CD4-positive, alpha-beta T cell treated with Interferon gamma for 1 hour (primary cell): Measurements from ENCODE around the gene DUXB.

Experiments used
- DNase-seq: peaks from one replicate; pipeline ENCODE4 v3.0.0-alpha.2; 2020

The DUXB gene

DNA sequence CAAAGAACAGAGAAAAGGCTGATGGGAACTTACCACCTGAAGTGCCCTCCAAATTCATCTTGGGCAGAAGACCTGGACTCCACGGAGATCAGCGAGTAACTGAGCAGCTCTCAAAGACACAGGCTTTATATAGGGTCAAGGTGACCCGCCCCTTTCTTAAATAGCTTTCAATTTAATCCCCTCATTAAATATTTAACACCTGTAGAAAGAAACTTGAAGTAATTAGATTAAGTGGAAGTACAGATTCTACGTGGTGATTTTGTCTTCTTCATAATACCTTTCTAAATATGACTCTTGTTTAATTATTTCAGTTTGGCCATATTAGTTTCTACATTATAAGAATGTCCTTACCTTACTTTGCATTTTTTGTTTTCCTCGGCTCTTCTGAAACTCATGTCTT is at the start of gene DUXB:
Gene DUXB (minus strand): TSS at position 101 of the 400 bp plus-strand sequence. CDS start 43 bp downstream, at position 58.
- DNase-seq = no peak

DNA sequence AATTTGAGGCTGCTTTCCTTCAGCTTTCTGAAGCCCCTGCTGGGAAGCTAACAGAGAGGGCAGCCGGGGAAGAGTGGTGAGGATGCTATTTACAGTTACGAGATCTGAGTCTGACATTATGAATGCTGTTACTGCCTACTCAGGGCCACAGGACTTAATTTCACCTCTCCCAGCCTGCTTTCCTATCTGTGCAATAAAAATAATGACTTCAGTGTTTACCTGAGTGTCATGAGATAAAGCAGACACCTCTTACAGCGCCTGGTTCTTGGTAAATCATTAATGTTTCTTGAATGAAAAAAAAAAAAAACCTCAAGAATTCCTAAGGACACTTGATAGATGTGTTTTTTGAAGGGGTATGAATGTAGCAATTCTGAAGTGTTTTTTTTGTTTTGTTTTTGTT is 49.3 kb upstream of the DUXB start:
- no peak for DNase-seq

DNA sequence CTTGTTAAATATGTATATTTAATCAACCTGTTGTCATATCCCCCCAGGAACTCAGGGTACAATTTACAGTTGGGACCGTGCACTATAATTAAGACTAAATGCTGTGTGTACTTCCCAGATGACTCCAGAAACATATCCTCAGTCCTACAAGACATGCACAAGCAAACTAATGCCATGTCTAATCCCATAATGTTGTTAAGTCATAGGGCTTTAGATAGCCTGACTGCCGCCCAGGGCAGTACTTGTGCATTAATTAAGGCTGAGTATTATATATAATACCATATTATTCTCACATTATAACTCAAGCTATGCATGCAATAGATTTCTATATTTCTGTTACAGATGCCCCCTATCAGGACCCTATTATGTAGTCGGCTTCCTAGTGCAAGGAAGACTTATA is 45.1 kb upstream of the DUXB start:
- DNase-seq = no peak

GRCh38 chr16:75745823-75746222 is 44.6 kb upstream of the DUXB start:
- DNase-seq = no peak

GRCh38 chr16:75745242-75745641 is 44.0 kb upstream of the DUXB start:
- DNase-seq = no peak

GRCh38 chr16:75742424-75743047 is 41.3 kb upstream of the DUXB start:
- DNase-seq = no peak

GRCh38 chr16:75733305-75734211 is 32.3 kb upstream of the DUXB start:
- no peak for DNase-seq

DNA sequence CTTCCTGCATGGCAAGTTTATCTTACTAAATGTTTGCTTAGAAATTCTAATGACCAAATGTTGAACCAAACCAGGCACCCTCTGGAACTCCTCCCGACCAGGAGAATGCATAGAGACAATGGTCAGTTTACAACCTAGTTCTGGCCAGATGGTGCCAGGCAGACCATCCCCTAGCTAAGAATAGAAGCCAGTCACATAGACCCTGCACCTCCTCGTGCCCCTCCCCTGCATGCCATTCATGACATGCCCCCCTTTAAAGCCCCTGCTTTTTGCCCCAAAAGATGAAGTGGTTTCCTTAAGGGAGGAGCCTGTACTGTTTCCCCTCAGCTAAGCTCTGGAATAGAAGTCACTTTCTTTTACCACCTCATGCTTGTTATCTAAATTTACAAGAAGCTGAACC is 31.6 kb upstream of the DUXB start:
- no peak for DNase-seq

DNA sequence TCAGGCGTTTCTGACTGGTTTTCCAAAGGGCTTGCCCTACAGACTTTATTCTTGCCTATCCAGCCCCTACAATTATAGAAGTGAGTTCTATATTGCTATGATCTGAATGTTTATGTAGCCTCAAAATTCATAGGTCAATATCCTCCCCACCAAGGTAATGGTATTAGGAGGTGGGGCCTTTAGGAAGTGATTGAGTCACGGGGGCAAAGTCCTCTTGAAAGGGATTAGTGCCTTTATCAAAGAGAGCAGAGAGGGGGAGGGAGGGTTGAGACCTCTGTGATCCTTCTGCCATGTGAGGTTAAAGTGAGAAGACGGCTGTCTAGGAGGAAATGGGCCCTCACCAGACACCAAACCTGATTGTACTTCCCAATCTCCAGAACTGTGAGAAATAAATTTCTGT is 26.0 kb upstream of the DUXB start:
- no peak for DNase-seq

- DNase-seq = no peak
These were observed 25.1 kb upstream of the DUXB start, which contains the start of gene CPHXL for GRCh38 chr16:75726390-75726789. Gene CPHXL, minus strand, starts transcription at chr16:75726490. Its CDS starts 48 bp downstream, at chr16:75726442.

GRCh38 chr16:75718452-75718851 is 17.2 kb upstream of the DUXB start:
- no peak for DNase-seq

DNA sequence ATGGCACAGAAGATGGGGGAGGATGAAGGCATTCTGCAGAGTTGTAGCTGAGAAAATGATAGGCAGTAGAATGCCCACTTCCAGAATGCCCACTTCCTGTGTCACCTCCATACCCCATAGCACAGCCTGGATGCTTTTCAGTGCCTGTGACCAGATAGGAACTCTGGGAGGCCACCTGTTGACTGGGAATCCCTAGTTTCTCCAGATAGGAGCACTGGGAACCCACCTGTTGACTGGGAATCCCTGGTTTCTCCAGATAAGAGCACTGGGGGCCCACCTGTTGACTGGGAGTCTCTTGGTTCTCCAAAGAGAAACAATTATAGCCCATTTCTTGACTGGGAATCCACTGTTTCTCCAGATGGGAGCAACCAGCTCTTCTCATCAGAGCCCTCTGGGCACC is 13.4 kb upstream of the DUXB start:
- no peak for DNase-seq

DNA sequence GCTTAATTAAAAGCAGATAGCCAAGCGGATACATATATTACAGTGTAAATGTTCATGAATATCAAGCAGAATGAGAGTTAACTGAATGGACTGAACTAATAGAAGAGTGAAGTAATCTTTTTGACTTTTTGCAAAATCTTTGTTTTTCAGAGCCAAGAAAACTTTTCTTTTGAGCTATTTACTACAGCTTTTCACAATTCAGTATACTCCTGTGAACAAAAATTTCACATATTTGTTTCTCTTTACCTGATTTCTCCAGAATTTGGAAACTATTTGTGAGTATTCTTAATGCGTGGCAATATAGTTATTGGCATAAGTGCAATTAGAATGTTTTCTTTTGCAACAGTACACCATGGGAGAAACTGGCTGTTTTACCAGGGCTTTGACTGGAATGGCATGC is 9.1 kb upstream of the DUXB start:
- DNase-seq = no peak

- DNase-seq = no peak
These were observed 2.0 kb upstream of the DUXB start for GRCh38 chr16:75703306-75703705.

GRCh38 chr16:75702242-75702641 is 981 bp upstream of the DUXB start:
- DNase-seq = no peak

DNA sequence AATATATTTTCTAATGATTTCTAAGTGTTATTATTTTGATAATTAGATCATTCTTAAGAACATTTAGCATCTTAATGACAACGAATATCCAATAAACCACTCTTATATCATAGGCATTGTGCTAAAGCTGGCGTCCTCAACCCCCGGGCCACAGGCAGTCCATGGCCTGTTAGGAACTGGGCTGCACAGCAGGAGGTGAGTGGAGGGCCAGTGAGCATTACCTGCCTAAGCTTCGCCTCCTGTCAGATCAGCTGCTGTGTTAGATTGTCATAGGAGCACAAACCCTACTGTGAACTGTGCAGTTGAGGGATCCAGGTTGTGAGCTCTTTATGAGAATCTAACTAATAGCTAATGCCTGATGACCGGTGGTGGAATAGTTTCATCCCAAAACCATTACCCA is 3.7 kb downstream of the DUXB start:
- DNase-seq = no peak

GRCh38 chr16:75695708-75696107 is 5.6 kb downstream of the DUXB start:
- DNase-seq = no peak

DNA sequence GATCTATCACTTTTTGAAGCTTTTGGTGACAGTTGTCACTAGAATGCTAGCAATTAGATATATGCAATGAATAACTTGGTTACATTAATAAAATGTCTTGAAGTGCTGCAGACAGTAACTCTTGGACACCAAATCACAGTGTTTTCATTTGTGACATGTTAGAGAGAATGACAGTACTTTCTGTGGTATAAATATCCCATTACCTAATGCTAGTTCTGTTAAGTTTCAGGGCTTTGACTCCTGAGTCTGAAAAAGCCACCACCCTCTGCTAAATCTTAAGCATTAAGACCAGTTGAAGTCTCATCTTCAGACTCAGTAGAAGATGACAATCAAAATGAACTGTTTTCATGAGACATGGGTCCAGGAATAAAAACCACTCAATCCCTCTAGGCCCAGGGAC is 13.9 kb downstream of the DUXB start:
- no peak for DNase-seq

GRCh38 chr16:75682308-75682707 is 19.0 kb downstream of the DUXB start:
- no peak for DNase-seq

DNA sequence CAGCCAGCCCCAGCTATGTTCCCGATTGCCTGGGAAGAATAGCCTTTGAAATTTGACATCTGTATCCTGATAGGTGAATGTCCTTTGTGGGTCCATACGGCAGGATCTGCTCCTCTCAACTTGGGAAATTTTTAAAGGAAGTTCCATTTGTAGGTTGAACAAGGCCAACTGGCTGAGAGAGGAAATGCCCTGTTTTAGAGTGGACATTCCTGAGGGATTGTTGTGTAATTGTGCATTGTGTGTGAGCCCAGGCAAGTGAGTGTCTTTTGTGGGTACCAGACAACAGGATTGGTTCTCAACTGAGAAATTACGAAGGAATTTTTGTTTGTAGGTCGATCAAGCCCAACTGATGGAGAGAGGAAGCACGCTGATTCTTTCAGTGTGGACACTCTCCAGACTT is 21.9 kb downstream of the DUXB start:
- DNase-seq = no peak

DNA sequence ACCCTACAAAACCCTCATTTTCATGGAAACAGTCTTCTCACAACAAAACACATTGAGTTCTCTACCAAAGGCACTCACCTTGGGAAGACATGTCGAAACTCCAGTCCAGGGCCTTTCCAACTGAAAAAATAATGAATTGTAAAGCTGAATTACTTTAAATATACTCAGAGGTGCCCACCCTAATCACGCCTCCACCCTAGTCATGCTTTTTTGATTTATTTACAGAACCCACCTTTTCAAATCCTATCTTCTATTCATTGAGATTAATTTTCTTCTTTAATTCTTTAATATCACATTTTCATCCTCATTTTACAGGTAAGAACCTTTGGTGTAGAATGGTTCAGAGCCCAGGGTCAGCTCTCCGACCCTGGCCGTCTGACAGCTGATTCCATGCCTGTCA is 24.4 kb downstream of the DUXB start, which contains the start of gene CPHXL2:
Gene CPHXL2 (minus strand): TSS at position 101 of the 400 bp plus-strand sequence. CDS start 10 bp downstream, at position 91.
- DNase-seq = no peak

GRCh38 chr16:75667503-75667902 is 33.8 kb downstream of the DUXB start:
- no peak for DNase-seq

GRCh38 chr16:75660726-75661302 is 40.4 kb downstream of the DUXB start:
- DNase-seq = no peak

- no peak for DNase-seq
These were observed 40.9 kb downstream of the DUXB start for GRCh38 chr16:75660321-75660720.
